Hepatocyte (in vitro differentiated cells): ENCODE results near the gene SLC16A1.

ENCODE experiments used
- CTCF ChIP-seq: fragments of 200-600 bp; sonication (generic); IDR thresholded peaks from 2 replicates; pipeline ENCODE4 v1.5.1; 2016; ENCODE audit warnings: antibody characterized with exemption, mild to moderate bottlenecking; ENCODE audit not compliant: poor library complexity
- EZH2 ChIP-seq: fragments of 200-600 bp; sonication (generic); IDR thresholded peaks from 2 replicates; pipeline ENCODE4 v1.6.1; 2016; ENCODE audit warnings: antibody characterized with exemption, mild to moderate bottlenecking, borderline replicate concordance
- EZH2phosphoT487 ChIP-seq: fragments of 200-600 bp; sonication (generic); IDR thresholded peaks from one replicate; pipeline ENCODE4 v1.6.1; 2018; ENCODE audit warnings: antibody characterized with exemption, mild to moderate bottlenecking, low read depth, moderate library complexity; ENCODE audit not compliant: unreplicated experiment, severe bottlenecking

GRCh38 chr1:112923959-112924349, 32.0 kb downstream of the SLC16A1 start:
- TF ChIP-seq EZH2 = no peak
- no peak for TF ChIP-seq CTCF
- TF ChIP-seq EZH2phosphoT487 = no peak
